Naive thymus-derived CD4-positive, alpha-beta T cell (primary cell): ENCODE results near the gene LPGAT1. TPM values are rescaled to one million over a fixed set of nuclear protein-coding genes. Genes with fewer than 3 reads are reported as not detected.
"Not testable (repeated sequence)": the region's sequence is repeated elsewhere in the genome, so short reads cannot be mapped to it uniquely, and the experiment has no call there.

Experiments used
- ATAC-seq: fragments of 150-1000 bp; cut with Tn5 transposase; 2 replicates; pipeline ENCODE4 v1.10.0; 2021; ENCODE audit warnings: mild to moderate bottlenecking, moderate library complexity
- CTCF ChIA-PET: fragments of 350-600 bp; sonication (Branson Sonifier 250); formaldehyde crosslinking; loops from one replicate; lab custom pipeline; 2021; ENCODE audit warnings: antibody characterized with exemption; lab: Charles Lee
- POLR2A ChIA-PET: fragments of 350-600 bp; sonication (Branson Sonifier 250); formaldehyde crosslinking; loops from one replicate; lab custom pipeline; 2021; ENCODE audit warnings: antibody characterized with exemption, inconsistent platforms; lab: Charles Lee
- DNase-seq, 9 donors: peaks; one replicate each; pipeline versions ENCODE4 v3.0.0 to v3.0.0-alpha.2; 2020 to 2022; ENCODE audit warnings: mixed read lengths in 1 of 9
- H3K27ac ChIP-seq: one replicate; pipeline ENCODE4 v1.7.0; 2013; ENCODE audit warnings: mild to moderate bottlenecking, low read depth, low read length, moderate library complexity
- H3K27me3 ChIP-seq, 2 donors: one replicate each; pipeline ENCODE4 v1.7.0; 2013; ENCODE audit warnings: low read length in 2 of 2, mild to moderate bottlenecking in 2 of 2, moderate library complexity in 2 of 2; ENCODE audit not compliant: control insufficient read depth in 2 of 2, insufficient read depth in 2 of 2
- H3K36me3 ChIP-seq, 3 experiments: 1 replicate in 2 of 3; 2 replicates in 1 of 3; pipeline ENCODE4 v1.7.0; 2013; ENCODE audit warnings: low read length in 3 of 3, mild to moderate bottlenecking in 3 of 3, moderate library complexity in 1 of 3; ENCODE audit not compliant: insufficient read depth in 3 of 3, control insufficient read depth in 2 of 3
- H3K4me1 ChIP-seq, 2 donors: one replicate each; pipeline ENCODE4 v1.7.0; 2013; ENCODE audit warnings: low read length in 2 of 2, mild to moderate bottlenecking in 2 of 2, moderate library complexity in 1 of 2; ENCODE audit not compliant: control insufficient read depth in 2 of 2, insufficient read depth in 2 of 2
- H3K4me3 ChIP-seq: 2 replicates; pipeline ENCODE4 v1.7.0; 2013; ENCODE audit warnings: mild to moderate bottlenecking, low read length
- H3K9me3 ChIP-seq, 3 experiments: 1 replicate in 2 of 3; 2 replicates in 1 of 3; pipeline ENCODE4 v1.7.0; 2013; ENCODE audit warnings: low read length in 3 of 3; ENCODE audit not compliant: control insufficient read depth in 2 of 3
- H3K27ac Mint-ChIP-seq, 9 donors: one replicate each; pipeline ENCODE4 v1.8.0; 2020 to 2022; ENCODE audit warnings: mixed read lengths in 9 of 9, mild to moderate bottlenecking in 8 of 9, moderate library complexity in 5 of 9, inconsistent platforms in 2 of 9
- H3K27me3 Mint-ChIP-seq, 5 donors: one replicate each; pipeline ENCODE4 v1.8.0; 2021 to 2022; ENCODE audit warnings: mixed read lengths in 5 of 5, mild to moderate bottlenecking in 1 of 5
- H3K36me3 Mint-ChIP-seq, 5 donors: one replicate each; pipeline ENCODE4 v1.8.0; 2020 to 2022; ENCODE audit warnings: mixed read lengths in 5 of 5, mild to moderate bottlenecking in 3 of 5, inconsistent platforms in 1 of 5
- H3K4me1 Mint-ChIP-seq, 7 donors: one replicate each; pipeline ENCODE4 v1.8.0; 2020 to 2022; ENCODE audit warnings: mixed read lengths in 7 of 7, mild to moderate bottlenecking in 3 of 7, inconsistent platforms in 1 of 7
- H3K4me3 Mint-ChIP-seq, 10 donors: one replicate each; pipeline ENCODE4 v1.8.0; 2020 to 2022; ENCODE audit warnings: mild to moderate bottlenecking in 10 of 10, mixed read lengths in 10 of 10, moderate library complexity in 6 of 10, inconsistent platforms in 2 of 10
- H3K9me3 Mint-ChIP-seq, 11 donors: one replicate each; pipeline ENCODE4 v1.8.0; 2020 to 2022; ENCODE audit warnings: mixed read lengths in 11 of 11, mild to moderate bottlenecking in 4 of 11, inconsistent platforms in 1 of 11, moderate library complexity in 1 of 11
- intact Hi-C, 2 donors: fragments of 100-400 bp; cut with micrococcal nuclease; formaldehyde crosslinking; loops; one replicate each; pipeline ENCODE4 v1.15.1; 2023
- polyA plus RNA-seq, 2 donors: library from polyadenylated mRNA; unstranded; fragments of 300-500 nt; fragmentation: Illumina TruSeq; gene quantifications; one replicate each; pipeline ENCODE4 v1.2.3, GENCODE V29; 2021
- total RNA-seq, 6 experiments: library from RNA in 5 of 6; stranded (reverse) in 5 of 6; gene quantifications; 1 replicate in 5 of 6; 2 replicates in 1 of 6; pipeline ENCODE4 v1.2.3 and lab custom pipeline; 2021 to 2026

LPGAT1 gene
- total and polyA plus RNA-seq, 7 experiments from 2014 or later, result 6.3 to 76.1 (median 13.6) TPM

DNA sequence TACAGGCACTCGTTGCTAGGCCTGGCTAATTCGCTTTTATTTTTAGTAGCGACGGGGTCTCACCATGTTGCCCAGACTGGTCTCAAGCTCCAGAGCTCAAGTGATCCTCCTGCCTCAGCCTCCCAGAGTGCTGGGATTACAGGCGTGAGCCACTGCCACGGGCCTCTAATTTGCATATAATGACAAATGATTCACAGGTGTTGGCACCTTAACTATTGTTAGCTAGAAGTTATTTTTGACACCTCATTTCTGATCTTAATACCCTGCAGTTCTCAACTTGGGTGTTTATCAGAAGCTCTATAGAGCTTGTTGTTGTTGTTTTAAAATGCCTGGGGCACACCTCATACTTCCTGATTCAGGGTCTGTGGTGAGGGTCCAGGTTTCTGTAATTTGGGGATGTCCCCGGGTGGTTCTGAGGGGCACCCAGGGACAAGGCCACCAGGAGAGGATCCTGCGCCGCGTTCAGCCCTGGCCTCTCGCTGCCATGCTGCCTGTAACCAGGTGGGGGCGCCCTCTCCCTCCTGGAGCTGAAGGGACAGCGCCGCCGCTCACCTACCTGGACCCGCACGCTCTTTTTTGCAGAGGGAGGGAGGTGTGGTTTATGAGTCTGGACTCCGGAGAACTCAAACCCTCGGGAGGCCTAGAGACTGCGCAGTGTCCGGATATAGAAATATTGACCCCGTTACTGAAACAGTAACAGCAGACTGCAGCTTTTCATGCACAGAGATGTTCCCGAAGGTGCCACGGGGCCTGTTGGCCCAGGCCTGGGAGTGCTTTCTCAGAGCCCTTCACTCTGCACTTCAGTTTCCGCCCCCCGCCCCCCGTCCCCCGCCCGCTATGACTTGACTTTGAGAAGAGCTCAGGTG is 132.2 kb downstream of the LPGAT1 start:
- Mint-ChIP-seq H3K27me3 (peaks cover 0 to 37% (median 0%) of the 10 kb centered on the region in 5 donors), H3K9me3 (peaks cover 0 to 1% (median 0%) of the 10 kb centered on the region in 11 donors), H3K4me1 (peaks cover 0 to 42% (median 9%) of the 10 kb centered on the region in 7 donors), H3K27ac (peak overlapping the region in 2 of 9 donors; percentile 5 to 62), H3K4me3 (peak overlapping the region; percentile 23 to 83 (median 65)), H3K36me3 (peaks cover 0 to 4% (median 0%) of the 10 kb centered on the region in 5 donors)
- peaks cover 4 to 16% of the 10 kb centered on the region in 2 donors for H3K4me1 ChIP-seq
- no peak overlapping the region for H3K4me3 ChIP-seq
- ATAC-seq, result peak; percentile 96
- POLR2A ChIA-PET, result interaction anchor here (0.9 kb wide), 1 partner anchor 16 kb away, joined by 3 read pairs; no protein-coding TSS in a partner anchor
- intact Hi-C loops, result loop anchor here (1.0 to 5.0 kb wide), 8 partner anchors 18 to 759 kb away; partner anchors contain the start of genes LPGAT1 (in 2 of the 2), DTL (in 1 of the 2), INTS7 (in 1 of the 2) and PPP2R5A (in 1 of the 2)
- no peaks in the 10 kb centered on the region for H3K9me3 ChIP-seq
- DNase-seq, result peak; percentile 60 to 87 (median 72)
- H3K27ac ChIP-seq, result no peak overlapping the region
- no peaks in the 10 kb centered on the region for H3K27me3 ChIP-seq
- CTCF ChIA-PET, result interaction anchor here (0.5 to 2.8 kb wide), 13 partner anchors 9 to 758 kb away, joined by 3 to 14 read pairs (median 4); partner anchors contain the start of genes DTL and INTS7
- no peaks in the 10 kb centered on the region for H3K36me3 ChIP-seq

DNA sequence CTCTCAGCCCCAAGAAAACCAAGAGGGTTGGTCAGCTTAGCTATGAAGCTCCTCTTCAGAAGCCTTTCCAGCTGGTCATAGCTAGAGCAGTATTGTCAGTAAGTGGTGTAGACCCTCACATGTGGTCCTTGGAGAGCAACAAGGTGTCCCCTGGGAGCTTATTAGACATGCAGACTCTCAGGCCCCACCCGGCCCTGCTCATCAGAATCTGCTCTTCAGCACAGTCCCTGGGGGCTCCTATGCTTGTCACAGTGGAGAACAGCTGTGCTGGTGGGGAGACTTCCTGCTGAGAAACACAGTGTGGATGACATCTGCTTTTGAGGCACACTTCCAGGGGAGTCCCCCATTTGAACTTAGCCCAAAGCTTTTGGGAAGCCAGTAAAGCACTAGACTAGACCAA is 133.2 kb downstream of the LPGAT1 start:
- H3K27ac Mint-ChIP-seq, result no peak overlapping the region
- peaks cover 0 to 42% (median 9%) of the 10 kb centered on the region in 7 donors for H3K4me1 Mint-ChIP-seq
- CTCF ChIA-PET, result interaction anchor here (1.1 to 2.8 kb wide), 5 partner anchors 12 to 338 kb away, joined by 3 to 14 read pairs (median 7); partner anchors contain the start of genes DTL and INTS7
- H3K27me3 Mint-ChIP-seq, result peaks cover 0 to 33% (median 0%) of the 10 kb centered on the region in 5 donors
- ATAC-seq (no peak), DNase-seq (no peak)
- intact Hi-C loops, result loop anchor here (5.0 kb wide), 5 partner anchors 200 to 760 kb away; partner anchors contain the start of genes DTL (in 1 of the 2), INTS7 (in 1 of the 2) and PPP2R5A (in 1 of the 2)
- H3K9me3 Mint-ChIP-seq, result peaks cover 0 to 1% (median 0%) of the 10 kb centered on the region in 11 donors
- peaks cover 4 to 16% of the 10 kb centered on the region in 2 donors for H3K4me1 ChIP-seq
- H3K27me3 ChIP-seq, result no peaks in the 10 kb centered on the region
- no peak overlapping the region for H3K4me3 Mint-ChIP-seq
- H3K9me3 ChIP-seq, result no peaks in the 10 kb centered on the region
- H3K36me3 Mint-ChIP-seq, result peaks cover 0 to 4% (median 0%) of the 10 kb centered on the region in 5 donors
- H3K27ac ChIP-seq, result no peak overlapping the region
- H3K4me3 ChIP-seq, result no peak overlapping the region
- no peaks in the 10 kb centered on the region for H3K36me3 ChIP-seq
- POLR2A ChIA-PET, result interaction anchor here (0.6 kb wide), 1 partner anchor 829 kb away, joined by 3 read pairs; no protein-coding TSS in a partner anchor

DNA sequence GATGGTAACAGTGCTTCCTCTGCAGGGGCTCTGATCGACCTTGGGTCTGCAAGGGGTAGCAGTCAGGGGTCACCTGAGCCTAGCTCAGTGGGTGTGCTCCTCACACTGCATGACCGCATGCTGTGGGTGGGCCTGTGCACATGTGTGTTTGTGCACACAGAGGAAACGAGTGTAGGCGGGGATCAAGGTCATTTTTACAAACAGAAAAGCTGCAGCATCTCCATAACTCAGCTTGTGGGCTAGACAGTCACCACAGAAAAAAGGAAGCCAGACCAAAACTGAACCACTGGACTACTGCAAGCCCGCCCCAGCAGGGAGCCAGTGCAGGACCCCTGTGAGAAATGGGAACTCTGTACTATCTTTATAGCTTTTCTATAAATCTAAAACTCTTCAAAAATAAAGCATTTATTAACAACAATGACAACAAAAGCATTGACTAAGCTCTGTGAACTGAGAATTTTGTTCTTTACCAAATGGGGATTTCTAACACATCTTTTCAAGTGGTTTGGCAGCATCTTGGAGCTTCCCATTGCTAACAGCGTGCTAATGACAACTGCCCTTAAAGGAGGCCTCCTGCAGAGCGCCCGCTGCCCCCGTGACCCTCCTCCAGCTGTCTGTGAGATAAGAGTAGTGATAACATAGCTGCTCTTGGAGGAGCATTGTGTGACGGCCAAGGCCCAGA is 135.3 kb downstream of the LPGAT1 start:
- H3K27me3 ChIP-seq, result no peaks in the 10 kb centered on the region
- intact Hi-C loops, result loop anchor here (5.0 kb wide), 5 partner anchors 202 to 762 kb away; partner anchors contain the start of genes DTL (in 1 of the 2), INTS7 (in 1 of the 2) and PPP2R5A (in 1 of the 2)
- peaks cover 0 to 39% (median 9%) of the 10 kb centered on the region in 7 donors for H3K4me1 Mint-ChIP-seq
- peaks cover 4 to 16% of the 10 kb centered on the region in 2 donors for H3K4me1 ChIP-seq
- peak overlapping the region in 1 of 9 donors; percentile 66 for H3K27ac Mint-ChIP-seq
- CTCF ChIA-PET, result interaction anchor here (0.8 to 0.9 kb wide), 3 partner anchors 17 to 759 kb away, joined by 3 read pairs; no protein-coding TSS in a partner anchor
- H3K36me3 ChIP-seq, result no peaks in the 10 kb centered on the region
- no peak overlapping the region for H3K27ac ChIP-seq
- peaks cover 0 to 4% (median 0%) of the 10 kb centered on the region in 5 donors for H3K36me3 Mint-ChIP-seq
- POLR2A ChIA-PET, result interaction anchor here (0.6 kb wide), 1 partner anchor 655 kb away, joined by 3 read pairs; no protein-coding TSS in a partner anchor
- ATAC-seq (no peak), DNase-seq (no peak)
- no peak overlapping the region for H3K4me3 ChIP-seq
- H3K27me3 Mint-ChIP-seq, result peaks cover 0 to 28% (median 0%) of the 10 kb centered on the region in 5 donors
- H3K9me3 Mint-ChIP-seq, result peaks cover 0 to 1% (median 0%) of the 10 kb centered on the region in 11 donors
- H3K4me3 Mint-ChIP-seq, result peak overlapping the region in 2 of 10 donors; percentile 33 to 60
- H3K9me3 ChIP-seq, result no peaks in the 10 kb centered on the region

DNA sequence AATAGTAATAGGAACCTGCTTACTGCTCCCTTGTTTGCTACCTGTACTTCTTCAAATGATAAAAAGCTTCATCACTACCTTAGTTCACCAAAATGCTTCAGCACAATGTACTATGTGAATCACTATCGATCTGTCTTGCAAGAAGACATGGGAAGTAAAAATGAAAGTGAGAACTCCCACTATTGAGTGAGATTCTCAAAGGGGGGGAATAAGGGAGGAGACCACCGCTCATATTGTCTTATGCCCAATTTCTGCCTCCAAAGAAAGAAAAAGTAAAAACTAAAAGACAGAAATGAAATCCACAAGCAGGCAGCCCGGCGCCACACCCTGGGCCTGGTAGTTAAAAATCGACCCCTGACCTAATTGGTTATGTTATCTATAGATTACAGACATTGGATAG is 136.7 kb downstream of the LPGAT1 start:
- Mint-ChIP-seq H3K27ac (peak overlapping the region in 1 of 9 donors; percentile 6), H3K27me3 (peaks cover 0 to 22% (median 0%) of the 10 kb centered on the region in 5 donors), H3K4me1 (peaks cover 0 to 38% (median 6%) of the 10 kb centered on the region in 7 donors)
- H3K9me3 Mint-ChIP-seq, intact Hi-C loops, ATAC-seq, H3K4me3 ChIP-seq, H3K36me3 Mint-ChIP-seq, H3K4me3 Mint-ChIP-seq, H3K27me3 ChIP-seq, H3K36me3 ChIP-seq, H3K9me3 ChIP-seq, H3K27ac ChIP-seq, POLR2A ChIA-PET, DNase-seq: not testable (repeated sequence)
- CTCF ChIA-PET, result interaction anchor here (1.5 kb wide), 1 partner anchor 13 kb away, joined by 5 read pairs; no protein-coding TSS in a partner anchor
- peaks cover 4 to 16% of the 10 kb centered on the region in 2 donors for H3K4me1 ChIP-seq

Other genes starting within 250 kb of the LPGAT1 start
- 10 to 100 TPM in 1 of 5 experiments, under 1 TPM in 3, not detected in 1; 0.16 to 26.5 (median 0.25) TPM for gene NEK2, start 155.1 kb downstream of the LPGAT1 start, total RNA-seq
- under 1 TPM in 1 of 2 donors, not detected in 1; 0.11 TPM for gene NEK2, start 155.1 kb downstream of the LPGAT1 start, polyA plus RNA-seq
- 10 to 100 TPM in 1 of 5 experiments, 1 to 10 TPM in 4; 7.3 to 33.5 (median 8.6) TPM for gene INTS7, start 204.8 kb upstream of the LPGAT1 start, total RNA-seq
- 1 to 10 TPM; 8.3 to 9.9 TPM for gene INTS7, start 204.8 kb upstream of the LPGAT1 start, polyA plus RNA-seq
- gene DTL, start 205.0 kb upstream of the LPGAT1 start, total RNA-seq, result 10 to 100 TPM in 1 of 5 experiments, 1 to 10 TPM in 1, under 1 TPM in 3; 0.27 to 63.0 (median 0.78) TPM
- gene DTL, start 205.0 kb upstream of the LPGAT1 start, polyA plus RNA-seq, result under 1 TPM; 0.37 to 0.54 TPM